HG03378 (cell line): ENCODE results near the gene CNTNAP1.
"Not testable (repeated sequence)": the region's sequence is repeated elsewhere in the genome, so short reads cannot be mapped to it uniquely, and the experiment has no call there.

ENCODE experiments used
- ATAC-seq: cut with Tn5 transposase; IDR thresholded peaks from one replicate; pipeline ENCODE4 v1.9.1; 2021; ENCODE audit warnings: mild to moderate bottlenecking, moderate library complexity; ENCODE audit not compliant: unreplicated experiment

The CNTNAP1 gene

DNA sequence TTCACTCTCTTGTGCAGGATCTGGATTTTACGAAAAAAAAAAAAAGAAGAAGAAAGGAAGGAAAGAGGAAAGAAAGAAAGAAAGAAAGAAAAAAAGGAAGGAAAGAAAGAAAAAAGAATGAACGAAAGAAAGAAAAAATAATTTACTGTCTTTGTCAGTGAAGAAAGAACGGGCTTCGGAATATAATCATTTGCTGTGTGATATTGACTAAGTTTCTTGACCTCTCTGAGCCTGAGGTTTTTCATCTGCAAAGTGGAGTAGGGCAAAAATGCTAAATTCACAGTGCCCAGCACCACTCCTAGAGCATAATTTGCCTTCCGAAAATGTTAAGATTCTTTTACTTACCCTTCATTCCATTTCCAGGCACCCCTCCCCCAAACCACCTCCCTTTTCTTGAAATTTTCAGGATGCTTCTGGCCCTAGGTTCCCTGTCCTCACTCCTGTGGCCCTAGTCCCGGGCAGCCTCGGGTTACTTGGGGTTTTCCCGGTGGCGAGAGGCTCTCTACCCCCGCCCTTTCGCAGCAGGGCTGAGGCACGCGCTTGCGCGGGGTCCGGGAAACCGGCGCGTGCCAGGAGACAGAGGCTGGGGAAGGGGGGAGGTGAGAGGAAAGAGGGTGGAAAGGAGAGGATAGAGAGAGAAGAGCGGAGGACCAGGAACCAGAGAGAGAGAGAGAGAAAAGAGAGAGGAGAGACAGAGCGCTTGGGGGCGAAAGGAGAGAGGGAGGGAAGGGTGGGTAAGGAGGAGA, at the start of gene CNTNAP1:
Gene CNTNAP1, plus strand, starts transcription at position 556 of the 746 bp plus-strand sequence. CDS start 299 bp downstream, outside the sequence.
- no peak for ATAC-seq

DNA sequence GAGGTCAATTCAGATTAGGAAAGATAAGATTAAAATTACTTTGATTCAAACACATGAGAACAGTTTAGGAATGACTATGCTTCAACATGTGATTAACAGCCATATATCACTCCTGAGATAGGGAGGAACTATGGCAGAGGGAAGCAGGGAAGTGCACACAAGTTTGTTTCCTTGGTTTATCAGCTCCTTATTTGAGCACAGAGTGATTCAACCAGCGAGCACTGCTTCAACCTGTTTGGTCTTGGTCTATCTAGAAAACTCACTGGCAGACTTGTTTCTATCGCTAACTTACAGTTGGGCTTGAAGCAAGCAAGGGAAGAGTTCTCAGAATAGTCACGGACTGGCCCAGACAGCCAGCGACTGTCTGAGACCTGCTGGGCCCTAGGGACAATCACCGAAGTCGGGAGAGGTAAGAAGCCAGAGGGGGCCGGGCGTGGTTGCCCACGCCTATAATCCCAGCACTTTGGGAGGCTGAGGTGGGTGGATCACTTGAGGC, 49.3 kb upstream of the CNTNAP1 start:
- ATAC-seq, result no peak

- no peak for ATAC-seq
Measured at GRCh38 chr17:42639525-42640113, 42.7 kb upstream of the CNTNAP1 start.

DNA sequence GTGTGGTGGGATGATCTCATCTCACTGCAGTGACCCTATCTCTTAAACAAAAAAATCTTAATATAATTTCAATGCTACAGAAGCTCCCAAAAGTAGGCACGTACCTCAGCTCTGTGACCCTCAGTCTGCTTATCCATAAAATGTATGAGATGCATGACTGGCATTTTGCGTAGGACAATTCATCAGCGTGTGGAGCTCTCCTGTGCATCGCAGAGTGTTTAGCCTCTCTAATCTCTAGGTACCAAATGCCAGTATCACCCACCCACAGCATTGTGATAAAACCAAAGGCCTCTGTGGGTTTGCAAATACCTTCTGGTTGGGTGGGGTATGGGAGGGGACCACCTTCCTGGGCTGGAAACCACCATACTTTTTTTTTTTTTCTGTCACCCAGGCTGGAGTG, 42.2 kb upstream of the CNTNAP1 start:
- no peak for ATAC-seq

DNA sequence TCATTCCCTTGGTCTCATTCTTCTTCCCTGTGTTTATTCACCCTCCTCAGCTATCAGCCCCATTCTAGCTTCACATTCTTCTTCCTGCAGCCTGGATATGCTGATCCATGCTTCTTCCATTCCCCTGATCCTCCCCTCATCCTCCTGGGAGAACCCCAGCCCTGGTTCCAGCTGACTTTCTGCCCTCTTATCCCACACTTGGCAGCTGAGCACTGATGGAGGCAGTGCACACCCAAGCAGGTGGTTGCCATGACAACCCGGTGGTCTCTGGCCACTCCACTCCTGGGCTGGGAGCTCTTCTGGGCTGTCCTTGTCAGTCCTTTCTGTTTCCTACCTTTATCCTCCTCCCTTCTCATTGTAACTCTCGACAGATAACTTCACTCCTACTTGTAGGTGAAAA, 40.0 kb upstream of the CNTNAP1 start:
- no peak for ATAC-seq

DNA sequence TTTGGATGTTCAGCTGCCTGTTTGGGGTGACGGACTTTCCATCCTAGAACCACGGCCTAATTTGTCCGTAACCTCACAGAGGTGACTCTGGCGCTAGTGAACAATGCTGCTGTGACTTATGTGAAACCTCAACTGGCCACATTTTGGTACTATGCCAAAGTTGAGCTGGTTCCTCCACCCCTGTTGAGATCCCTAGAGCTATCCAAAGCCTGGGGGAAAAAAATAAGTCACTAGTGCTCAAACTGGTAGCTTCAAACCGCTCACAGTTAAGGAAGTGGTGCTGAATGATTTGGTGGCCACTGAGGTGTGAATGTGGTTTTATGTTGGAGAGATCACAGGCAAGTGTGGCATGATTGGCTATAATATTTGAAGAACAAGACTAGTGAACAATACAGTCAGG, 34.6 kb upstream of the CNTNAP1 start:
- ATAC-seq, result no peak

DNA sequence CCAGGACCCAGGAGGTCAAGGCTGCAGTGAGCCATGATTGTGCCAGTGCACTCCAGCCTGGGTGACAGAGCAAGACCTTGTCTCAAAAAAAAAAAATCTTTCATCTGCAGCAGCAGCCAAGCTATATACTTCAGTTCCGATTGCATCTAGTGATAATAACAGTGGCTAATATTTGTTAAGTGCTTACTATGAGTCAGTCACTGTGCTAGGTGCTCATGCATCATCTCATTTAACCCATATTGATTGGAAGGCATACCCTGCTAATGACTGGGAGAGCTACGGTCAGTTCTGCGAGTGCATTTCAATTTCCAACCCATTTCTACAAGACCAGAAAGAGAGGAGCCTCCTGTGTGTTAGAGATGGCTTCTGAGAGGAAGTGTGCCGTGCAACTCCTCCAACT, 30.9 kb upstream of the CNTNAP1 start:
- no peak for ATAC-seq

GRCh38 chr17:42653179-42654124, 28.9 kb upstream of the CNTNAP1 start:
- ATAC-seq, result no peak

- ATAC-seq, result no peak
Measured at GRCh38 chr17:42655528-42655927, 26.8 kb upstream of the CNTNAP1 start.

- no peak for ATAC-seq
Measured at GRCh38 chr17:42657824-42658588, 24.3 kb upstream of the CNTNAP1 start.

- ATAC-seq, result no peak
Measured at GRCh38 chr17:42659079-42659931, 23.0 kb upstream of the CNTNAP1 start, which contains the start of gene TUBG2. Gene TUBG2 (plus strand): TSS chr17:42659284. CDS start chr17:42659504, 220 bp downstream.

- not testable (repeated sequence) for ATAC-seq
Measured at GRCh38 chr17:42659932-42660274, 22.4 kb upstream of the CNTNAP1 start.

DNA sequence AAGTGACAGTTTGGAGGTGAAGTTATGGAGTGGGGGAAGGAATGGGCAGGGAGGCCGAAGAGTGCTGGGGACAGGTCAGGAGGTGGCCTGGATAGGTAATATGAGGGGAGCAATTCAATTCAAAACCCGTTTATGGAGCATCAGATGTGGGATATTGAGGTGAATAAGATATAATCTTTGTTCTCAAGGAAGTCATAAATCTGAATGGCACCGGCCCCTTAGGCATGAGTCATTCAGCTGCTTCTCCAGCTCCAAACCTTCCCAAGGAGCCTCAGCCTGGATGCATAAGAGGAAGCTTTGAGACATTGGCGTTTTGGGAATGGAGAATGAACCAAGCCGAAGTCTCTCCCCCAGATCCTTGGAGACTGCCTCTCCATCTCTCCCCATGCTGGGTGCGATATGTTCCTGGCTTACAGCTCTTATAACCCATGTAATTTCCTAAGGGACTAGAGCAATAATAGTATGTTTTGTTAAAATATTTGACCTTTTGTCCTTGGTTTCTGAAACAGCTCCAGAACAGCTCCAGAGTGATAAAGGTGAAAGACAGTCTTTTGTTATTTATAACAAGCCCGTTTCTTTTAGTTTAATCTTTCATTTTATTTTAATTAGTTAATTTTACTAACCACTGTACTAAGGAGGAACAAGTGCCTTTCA, 21.5 kb upstream of the CNTNAP1 start:
- no peak for ATAC-seq

- ATAC-seq, result no peak
Measured at GRCh38 chr17:42665581-42666001, 16.7 kb upstream of the CNTNAP1 start.

- ATAC-seq, result not testable (repeated sequence)
Measured at GRCh38 chr17:42666126-42666525, 16.2 kb upstream of the CNTNAP1 start.

GRCh38 chr17:42667088-42667951, 15.0 kb upstream of the CNTNAP1 start:
- ATAC-seq, result no peak

DNA sequence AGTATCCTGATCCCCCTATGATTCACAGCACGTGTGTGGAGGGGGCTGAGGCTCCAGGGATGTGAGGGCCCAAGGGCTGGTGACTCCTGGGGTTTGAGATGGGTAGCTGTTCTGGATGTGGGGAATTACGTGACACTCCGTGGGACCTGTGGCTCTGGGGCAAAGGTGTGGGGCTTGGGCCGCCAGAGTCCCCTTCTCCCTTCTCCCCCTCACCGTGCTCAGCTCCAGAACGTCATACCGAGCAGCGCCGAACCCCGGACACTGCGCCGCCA, 12.7 kb upstream of the CNTNAP1 start:
- ATAC-seq, result no peak

DNA sequence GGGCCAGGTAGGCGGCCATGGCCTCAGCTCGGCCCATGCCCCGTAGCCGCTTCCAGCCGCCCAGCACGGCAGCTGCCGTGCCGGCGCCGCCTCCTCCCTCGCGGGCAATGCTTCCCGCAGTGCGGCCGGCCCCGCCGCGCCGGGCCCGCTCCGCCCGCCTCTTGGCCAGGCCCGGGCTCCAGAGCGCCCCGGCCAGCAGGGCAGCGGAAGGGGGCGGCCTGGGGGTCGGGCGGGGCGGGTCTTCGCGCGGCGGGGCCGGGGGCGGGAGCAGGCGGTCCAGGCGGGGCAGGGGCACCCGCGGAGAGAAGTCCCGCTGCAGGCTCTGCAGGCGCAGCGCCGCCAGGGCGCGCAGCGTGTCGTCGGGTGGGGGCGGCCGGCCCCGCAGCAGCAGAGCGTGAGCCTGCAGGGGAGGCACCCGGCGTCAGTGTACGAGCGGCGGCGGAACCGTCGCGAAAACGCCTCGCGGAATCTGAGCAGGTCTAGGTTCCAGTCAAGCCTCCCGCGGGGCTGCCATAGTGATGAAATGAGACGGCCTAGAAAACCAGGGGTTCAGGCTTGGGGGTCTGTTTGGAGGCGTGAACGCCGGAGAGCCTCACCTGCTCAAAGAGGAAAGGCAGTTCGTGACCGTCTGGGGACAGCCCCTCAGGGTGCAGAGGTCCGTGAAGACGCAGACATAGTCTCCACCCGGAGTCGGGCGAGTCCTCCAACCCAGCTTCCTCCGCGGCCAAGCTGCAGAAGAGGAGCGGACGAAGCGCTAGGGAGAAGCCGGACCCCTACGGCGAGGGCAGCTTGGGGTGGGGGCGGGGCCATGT, 12.1 kb upstream of the CNTNAP1 start:
- no peak for ATAC-seq
